A549 (cell line): ENCODE data around the gene CDK17. TPM values are rescaled to one million over a fixed set of nuclear protein-coding genes. Genes with fewer than 3 reads are reported as not detected.

Experiments used
- ATAC-seq, 2 experiments: fragments of 200-7000 bp in 1 of 2; fragments of >200 bp in 1 of 2; cut with Nextera tagmentation in 1 of 2; cut with Tn5 transposase in 1 of 2; 3 replicates each; pipeline versions ENCODE4 v1.8.0 to v1.9.1; 2018 to 2020; ENCODE audit warnings: mild to moderate bottlenecking in 1 of 2, moderate library complexity in 1 of 2
- CTCF ChIA-PET: fragments of 300-600 bp; sonication (Branson Sonifier 250); formaldehyde crosslinking; extraction: SDS; loops from one replicate; lab custom pipeline; 2021; ENCODE audit warnings: antibody characterized with exemption, inconsistent platforms; lab: Yijun Ruan, JAX
- POLR2A ChIA-PET: fragments of 350-600 bp; formaldehyde crosslinking; extraction: SDS; loops from one replicate; lab custom pipeline; 2021; ENCODE audit warnings: antibody characterized with exemption, inconsistent platforms; lab: Yijun Ruan, JAX
- DNase-seq, 2 experiments: peaks; one replicate each; pipeline versions ENCODE4 v3.0.0 to v3.0.0-alpha.2; 2011 to 2016; ENCODE audit warnings: low read depth in 1 of 2, low spot score in 1 of 2
- FAIRE-seq: peaks from 2 replicates; lab custom pipeline; 2011; peaks lifted over from hg19 to GRCh38; lab: Jason Lieb, UNC
- H3K27ac ChIP-seq, 2 experiments: fragments of >200 bp; sonication (Bioruptor Twin); formaldehyde crosslinking; 3 replicates each; pipeline ENCODE4 v1.5.1; 2016 to 2017
- H3K4me1 ChIP-seq: fragments of >200 bp; sonication (Bioruptor Twin); formaldehyde crosslinking; 3 replicates; pipeline ENCODE4 v1.6.1; 2016
- H3K4me2 ChIP-seq: fragments of >200 bp; sonication (Bioruptor Twin); formaldehyde crosslinking; 3 replicates; pipeline ENCODE4 v1.6.1; 2016
- H3K4me3 ChIP-seq: fragments of >200 bp; sonication (Bioruptor Twin); formaldehyde crosslinking; 3 replicates; pipeline ENCODE4 v1.5.1; 2016
- H3K9me3 ChIP-seq: fragments of >200 bp; sonication (Bioruptor Twin); formaldehyde crosslinking; 3 replicates; pipeline ENCODE4 v1.6.1; 2016
- CBX2 ChIP-seq: fragments of 200-600 bp; sonication (generic); IDR thresholded peaks from 2 replicates; pipeline ENCODE4 v1.6.1; 2016; ENCODE audit warnings: low read depth, mild to moderate bottlenecking, borderline replicate concordance
- CEBPB ChIP-seq, 2 experiments: fragments of >200 bp in 1 of 2; sonication (Bioruptor Twin) in 1 of 2; formaldehyde crosslinking in 1 of 2; IDR thresholded peaks; 2 replicates each; pipeline ENCODE4 v1.6.1; 2012 to 2016
- CHD4 ChIP-seq: fragments of 200-600 bp; sonication (generic); IDR thresholded peaks from 2 replicates; pipeline ENCODE4 v1.6.1; 2016; ENCODE audit warnings: antibody characterized with exemption, mild to moderate bottlenecking, borderline replicate concordance
- CTCF ChIP-seq: fragments of >200 bp; sonication (Bioruptor Twin); formaldehyde crosslinking; IDR thresholded peaks from 3 replicates; pipeline ENCODE4 v1.5.1; 2016
- E2F6 ChIP-seq: IDR thresholded peaks from 2 replicates; pipeline ENCODE4 v1.6.1; 2012; ENCODE audit warnings: low read depth, borderline replicate concordance
- EHF ChIP-seq: fragments of 250-450 bp; sonication (Bioruptor Pico); IDR thresholded peaks from 2 replicates; pipeline ENCODE4 v1.5.0; 2020; ENCODE audit warnings: mild to moderate bottlenecking
- EHMT2 ChIP-seq: fragments of 200-600 bp; sonication (generic); IDR thresholded peaks from 2 replicates; pipeline ENCODE4 v1.6.1; 2016; ENCODE audit warnings: antibody characterized with exemption, low read depth, mild to moderate bottlenecking, moderate library complexity
- EP300 ChIP-seq, 2 experiments: fragments of >200 bp; sonication (Bioruptor Twin); formaldehyde crosslinking; IDR thresholded peaks; 2 replicates in 1 of 2; 3 replicates in 1 of 2; pipeline ENCODE4 v1.6.1; 2016 to 2017
- FOXS1 ChIP-seq: fragments of 250-450 bp; sonication (Bioruptor Pico); IDR thresholded peaks from 2 replicates; pipeline ENCODE4 v1.5.0; 2020; ENCODE audit warnings: mild to moderate bottlenecking, moderate library complexity
- GATA3 ChIP-seq: IDR thresholded peaks from 2 replicates; pipeline ENCODE4 v1.6.1; 2012; ENCODE audit warnings: borderline replicate concordance
- HES2 ChIP-seq: fragments of >200 bp; sonication (Bioruptor Twin); formaldehyde crosslinking; IDR thresholded peaks from 2 replicates; pipeline ENCODE4 v1.6.1; 2016
- HMGXB4 ChIP-seq: fragments of 250-450 bp; sonication (Bioruptor Pico); IDR thresholded peaks from 2 replicates; pipeline ENCODE4 v1.5.0; 2021; ENCODE audit warnings: mild to moderate bottlenecking, moderate library complexity, borderline replicate concordance
- JUN ChIP-seq, 2 experiments: fragments of >200 bp; sonication (Bioruptor Twin); formaldehyde crosslinking; IDR thresholded peaks; 2 replicates in 1 of 2; 3 replicates in 1 of 2; pipeline ENCODE4 v1.6.1; 2016 to 2017
- JUNB ChIP-seq: fragments of >200 bp; sonication (Bioruptor Twin); formaldehyde crosslinking; IDR thresholded peaks from 2 replicates; pipeline ENCODE4 v1.6.1; 2016
- KDM1A ChIP-seq: fragments of 200-600 bp; sonication (generic); IDR thresholded peaks from 2 replicates; pipeline ENCODE4 v1.6.1; 2016; ENCODE audit warnings: low read depth, mild to moderate bottlenecking
- KDM5A ChIP-seq: fragments of 200-600 bp; sonication (generic); IDR thresholded peaks from 2 replicates; pipeline ENCODE4 v1.6.1; 2016; ENCODE audit warnings: antibody characterized with exemption, mild to moderate bottlenecking
- MAX ChIP-seq: IDR thresholded peaks from 2 replicates; pipeline ENCODE4 v1.6.1; 2012
- MYC ChIP-seq: IDR thresholded peaks from 2 replicates; pipeline ENCODE4 v1.6.1; 2012; ENCODE audit warnings: mild to moderate bottlenecking, inconsistent platforms, low read length, improper control_type of control experiment, borderline replicate concordance
- NR3C1 ChIP-seq: fragments of >200 bp; sonication (Bioruptor Twin); formaldehyde crosslinking; IDR thresholded peaks from 3 replicates; pipeline ENCODE4 v1.6.1; 2017
- PBX3 ChIP-seq: IDR thresholded peaks from 2 replicates; pipeline ENCODE4 v1.6.1; 2012
- PHF8 ChIP-seq: fragments of 200-600 bp; sonication (generic); IDR thresholded peaks from 2 replicates; pipeline ENCODE4 v1.6.1; 2016; ENCODE audit warnings: low read depth, mild to moderate bottlenecking, antibody characterized with exemption, moderate library complexity, borderline replicate concordance
- POLR2A ChIP-seq: IDR thresholded peaks from 2 replicates; pipeline ENCODE4 v1.6.1; 2012; ENCODE audit warnings: mild to moderate bottlenecking, low read length
- POLR2AphosphoS2 ChIP-seq: conservative IDR thresholded peaks from 2 replicates; pipeline ENCODE4 v1.6.1; 2012; ENCODE audit warnings: low read length, improper control_type of control experiment, inconsistent platforms
- RAD21 ChIP-seq, 2 experiments: fragments of >200 bp in 1 of 2; sonication (Bioruptor Twin) in 1 of 2; formaldehyde crosslinking in 1 of 2; IDR thresholded peaks in 1 of 2; conservative IDR thresholded peaks in 1 of 2; 2 replicates in 1 of 2; 3 replicates in 1 of 2; pipeline ENCODE4 v1.6.1; 2012 to 2018; ENCODE audit warnings: inconsistent platforms in 1 of 2
- RARB ChIP-seq: fragments of 250-450 bp; sonication (Bioruptor Pico); IDR thresholded peaks from 2 replicates; pipeline ENCODE4 v1.8.0; 2021; ENCODE audit warnings: mild to moderate bottlenecking, moderate library complexity
- RCOR1 ChIP-seq: fragments of 150-350 bp; IDR thresholded peaks from 2 replicates; pipeline ENCODE4 v1.6.1; 2014; ENCODE audit warnings: antibody characterized with exemption, low read length, low read depth
- REST ChIP-seq: fragments of 200-600 bp; sonication (generic); IDR thresholded peaks from 2 replicates; pipeline ENCODE4 v1.6.1; 2016; ENCODE audit warnings: antibody characterized with exemption, mild to moderate bottlenecking, moderate library complexity
- SMC3 ChIP-seq: fragments of >200 bp; sonication (Bioruptor Twin); formaldehyde crosslinking; IDR thresholded peaks from 3 replicates; pipeline ENCODE4 v1.6.1; 2018; ENCODE audit warnings: inconsistent platforms
- TP53 ChIP-seq: fragments of 250-450 bp; sonication (Bioruptor Pico); IDR thresholded peaks from 2 replicates; pipeline ENCODE4 v1.5.0; 2021; ENCODE audit warnings: mild to moderate bottlenecking, moderate library complexity
- ZNF302 ChIP-seq: fragments of 250-450 bp; sonication (Bioruptor Pico); IDR thresholded peaks from 2 replicates; pipeline ENCODE4 v1.9.0; 2021; ENCODE audit warnings: inconsistent platforms, mild to moderate bottlenecking, moderate library complexity
- WGBS: methylation state at CpG from one replicate; pipeline ENCODE4 v1.1.6; 2017; ENCODE audit errors: missing lambda C conversion rate; 5-methylcytosine and 5-hydroxymethylcytosine counted together
- polyA minus RNA-seq: library from RNA; depleted of rRNA, polyadenylated mRNA; stranded (reverse); fragments of >200 nt; gene quantifications from 2 replicates; pipeline ENCODE4 v1.2.3, GENCODE V29; 2011; rRNA and poly(A)+ RNA removed
- polyA plus RNA-seq, 4 experiments: library from polyadenylated mRNA; depleted of rRNA in 3 of 4; stranded (reverse); fragments of >200 nt; fragmentation: RNase III in 1 of 4; extraction: RNeasy Plus Mini Kit Qiagen cat#74134 plus additional on column Dnase treatment in 1 of 4; gene quantifications; 2 replicates in 3 of 4; 3 replicates in 1 of 4; pipeline ENCODE4 v1.2.3, GENCODE V29; 2011 to 2017

The CDK17 gene
- polyA plus RNA-seq (2011; rRNA removed) (34.5 and 43.5 TPM in 2 replicates), polyA plus RNA-seq (2017; fragmentation: RNase III; extraction: RNeasy Plus Mini Kit Qiagen cat#74134 plus additional on column Dnase treatment) (11.2 to 12.1 TPM (median 11.4 TPM) in 3 replicates), polyA minus RNA-seq (49.2 and 54.1 TPM in 2 replicates)
- 5.1 and 6.4 TPM in 2 replicates for polyA plus RNA-seq (2012; cell fraction: cytosol; rRNA removed)
- 5.5 TPM in 2 replicates for polyA plus RNA-seq (2012; cell fraction: nucleus; rRNA removed)

GRCh38 chr12:96399919-96400630 is at the start of gene CDK17:
Gene CDK17, minus strand, starts transcription at chr12:96400439. Its CDS starts 65,603 bp downstream, at chr12:96334836.
- FAIRE-seq = no peak
- TF ChIP-seq HES2 (no peak), RAD21 (conservative IDR thresholded peaks at IDR 0.05 in 1 of 2, IDR thresholded peaks at IDR 0.05 in 1 of 2) (peak; percentile 43 to 79), NR3C1 (no peak), RARB (CRISPR knock-in tag) (no peak), CEBPB (IDR thresholded peaks at IDR 0.05) (no peak; a peak in 1 of 4 replicates), POLR2AphosphoS2 (no peak), EP300 (IDR thresholded peaks at IDR 0.05) (no peak), REST (no peak), MAX (peak; percentile 33; the same call in 1 of the 2 replicates), ZNF302 (no peak), EHF (CRISPR knock-in tag) (no peak), MYC (no peak), PHF8 (peak; percentile 90), PBX3 (no peak), JUNB (no peak), RCOR1 (no peak), CHD4 (no peak), KDM5A (no peak), HMGXB4 (peak; percentile 96), JUN (IDR thresholded peaks at IDR 0.05) (peak; percentile 52 to 63; a peak in 3 of 5 replicates), CTCF (peak; percentile 90), FOXS1 (CRISPR knock-in tag) (no peak), SMC3 (peak; percentile 78), E2F6 (no peak), KDM1A (no peak), POLR2A (peak; percentile 47), CBX2 (no peak), TP53 (CRISPR knock-in tag) (no peak), EHMT2 (no peak), GATA3 (no peak)

More at GRCh38 chr12:96399919-96400630, at the start of gene CDK17:
- ChIA-PET POLR2A (interaction anchor here (0.6 to 3.1 kb wide), 12 partner anchors 9 to 457 kb away, joined by 3 to 27 read pairs (median 4); partner anchors contain the start of genes AMDHD1, CCDC38 and CFAP54), CTCF (interaction anchor here (0.5 to 3.8 kb wide), 30 partner anchors 11 to 351 kb away, joined by 3 to 32 read pairs (median 5); partner anchors contain the start of gene CFAP54)
- peak within 1 kb of the TSS; percentile 80 for H3K4me2 ChIP-seq
- H3K4me1 ChIP-seq = peaks cover 34% of the 10 kb centered on the region
- H3K9me3 ChIP-seq = no peaks in the 10 kb centered on the region
- H3K4me3 ChIP-seq = peak within 1 kb of the TSS; percentile 90
- peak; percentile 66 to 77 for ATAC-seq
- peak within 1 kb of the TSS; percentile 96 for H3K27ac ChIP-seq
- WGBS = 0% methylated on average over 9 of the region's 112 CpGs
- DNase-seq = peak; percentile 78 to 86
